Measurements from ENCODE around the gene ATP9A.

GRCh38 chr20:51570739-51571459 lies 197.3 kb downstream of the ATP9A start:
- TF ChIP-seq, protein P1, sequence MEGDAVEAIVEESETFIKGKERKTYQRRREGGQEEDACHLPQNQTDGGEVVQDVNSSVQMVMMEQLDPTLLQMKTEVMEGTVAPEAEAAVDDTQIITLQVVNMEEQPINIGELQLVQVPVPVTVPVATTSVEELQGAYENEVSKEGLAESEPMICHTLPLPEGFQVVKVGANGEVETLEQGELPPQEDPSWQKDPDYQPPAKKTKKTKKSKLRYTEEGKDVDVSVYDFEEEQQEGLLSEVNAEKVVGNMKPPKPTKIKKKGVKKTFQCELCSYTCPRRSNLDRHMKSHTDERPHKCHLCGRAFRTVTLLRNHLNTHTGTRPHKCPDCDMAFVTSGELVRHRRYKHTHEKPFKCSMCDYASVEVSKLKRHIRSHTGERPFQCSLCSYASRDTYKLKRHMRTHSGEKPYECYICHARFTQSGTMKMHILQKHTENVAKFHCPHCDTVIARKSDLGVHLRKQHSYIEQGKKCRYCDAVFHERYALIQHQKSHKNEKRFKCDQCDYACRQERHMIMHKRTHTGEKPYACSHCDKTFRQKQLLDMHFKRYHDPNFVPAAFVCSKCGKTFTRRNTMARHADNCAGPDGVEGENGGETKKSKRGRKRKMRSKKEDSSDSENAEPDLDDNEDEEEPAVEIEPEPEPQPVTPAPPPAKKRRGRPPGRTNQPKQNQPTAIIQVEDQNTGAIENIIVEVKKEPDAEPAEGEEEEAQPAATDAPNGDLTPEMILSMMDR (IDR thresholded peaks at IDR 0.05; ENCODE audit: insufficient read depth, low read length): no peak
- TF ChIP-seq REST (IDR thresholded peaks at IDR 0.05; ENCODE audit: insufficient replicate concordance, low read depth) (no peak), GABPA (IDR thresholded peaks at IDR 0.05; ENCODE audit: low read depth) (no peak)

Data from HL-60 (cell line).